Thoracic aorta (tissue), 2 donors: ENCODE data around the gene DUSP1. TPM values are rescaled to one million over a fixed set of nuclear protein-coding genes. Genes with fewer than 3 reads are reported as not detected.

Experiments used
- ATAC-seq: fragments of 150-250 bp; one replicate; pipeline ENCODE4 v1.8.0; 2017; ENCODE audit warnings: low read depth; ENCODE audit not compliant: insufficient number of reproducible peaks, low FRiP score
- DNase-seq: peaks from one replicate; pipeline ENCODE4 v3.0.0-alpha.2; 2020; ENCODE audit warnings: low spot score
- H3K27ac ChIP-seq, 2 donors: fragments of 200-600 bp; sonication (generic); 1 replicate in 1 of 2; 2 replicates in 1 of 2; pipeline ENCODE4 v1.5.1; 2016; ENCODE audit warnings: mild to moderate bottlenecking in 2 of 2, moderate library complexity in 2 of 2
- H3K27me3 ChIP-seq: fragments of 200-600 bp; sonication (generic); replicated peaks from 2 replicates; pipeline ENCODE4 v1.6.0; 2016; ENCODE audit warnings: mild to moderate bottlenecking; ENCODE audit not compliant: insufficient read depth
- H3K36me3 ChIP-seq: fragments of 200-600 bp; sonication (generic); one replicate; pipeline ENCODE4 v1.5.1; 2016
- H3K4me1 ChIP-seq, 2 donors: fragments of 200-600 bp; sonication (generic); 1 replicate in 1 of 2; 2 replicates in 1 of 2; pipeline versions ENCODE4 v1.5.1 to v1.6.0; 2016; ENCODE audit warnings: low read depth in 2 of 2, mild to moderate bottlenecking in 1 of 2; ENCODE audit not compliant: control insufficient read depth in 1 of 2
- H3K4me3 ChIP-seq: fragments of 200-600 bp; sonication (generic); 2 replicates; pipeline ENCODE4 v1.5.1; 2016; ENCODE audit warnings: mild to moderate bottlenecking
- H3K9me3 ChIP-seq: fragments of 200-600 bp; sonication (generic); 2 replicates; pipeline ENCODE4 v1.5.1; 2016
- total RNA-seq, 2 donors: library from RNA; depleted of rRNA; stranded (reverse); fragments of >200 nt; gene quantifications; one replicate each; pipeline versions ENCODE4 v1.1.0 to v1.2.3, GENCODE V29; 2016
- TF ChIP-seq, protein P1 (sequence below): fragments of 200-600 bp; sonication (generic); IDR thresholded peaks from one replicate; pipeline ENCODE4 v1.5.1; 2019; ENCODE audit warnings: antibody characterized with exemption

Gene DUSP1
- total RNA-seq, 2 donors from 2014 or later, result 813 to 3,699 TPM

DNA sequence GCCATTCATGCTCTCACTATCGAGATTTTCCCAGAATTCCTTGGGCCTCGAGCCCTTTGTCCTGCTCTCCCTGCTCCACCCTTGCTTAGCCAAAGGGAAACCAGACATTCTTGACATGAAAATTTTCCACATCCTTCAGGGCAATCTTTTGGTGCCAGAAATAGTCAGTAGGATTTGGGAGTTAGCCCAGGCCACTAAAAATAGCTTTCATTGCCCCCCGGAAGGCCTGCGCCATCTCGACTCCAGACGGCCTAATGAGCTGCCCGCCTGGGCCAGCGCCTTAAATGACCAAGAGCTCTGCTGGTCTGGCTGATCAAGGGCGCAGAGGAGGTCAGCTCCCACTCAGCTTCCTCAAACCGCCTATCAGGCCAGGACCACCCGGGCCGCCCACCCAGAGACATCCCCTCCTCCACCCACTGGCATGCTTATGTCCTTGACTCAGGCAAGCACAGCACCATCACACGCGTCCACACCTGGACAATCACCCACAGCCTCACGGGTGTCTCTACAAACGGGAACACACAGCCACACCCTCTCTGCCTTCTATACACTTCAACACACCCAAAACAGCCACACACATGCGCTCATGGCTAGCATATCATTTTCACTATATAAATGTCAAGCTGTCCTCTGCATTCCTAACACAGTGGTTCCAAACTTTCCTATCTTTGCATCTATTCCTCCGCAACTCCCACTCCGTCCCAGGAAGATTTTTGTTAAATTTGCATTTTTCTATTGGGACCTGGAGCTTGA, 20.9 kb downstream of the DUSP1 start:
- TF ChIP-seq, protein P1, sequence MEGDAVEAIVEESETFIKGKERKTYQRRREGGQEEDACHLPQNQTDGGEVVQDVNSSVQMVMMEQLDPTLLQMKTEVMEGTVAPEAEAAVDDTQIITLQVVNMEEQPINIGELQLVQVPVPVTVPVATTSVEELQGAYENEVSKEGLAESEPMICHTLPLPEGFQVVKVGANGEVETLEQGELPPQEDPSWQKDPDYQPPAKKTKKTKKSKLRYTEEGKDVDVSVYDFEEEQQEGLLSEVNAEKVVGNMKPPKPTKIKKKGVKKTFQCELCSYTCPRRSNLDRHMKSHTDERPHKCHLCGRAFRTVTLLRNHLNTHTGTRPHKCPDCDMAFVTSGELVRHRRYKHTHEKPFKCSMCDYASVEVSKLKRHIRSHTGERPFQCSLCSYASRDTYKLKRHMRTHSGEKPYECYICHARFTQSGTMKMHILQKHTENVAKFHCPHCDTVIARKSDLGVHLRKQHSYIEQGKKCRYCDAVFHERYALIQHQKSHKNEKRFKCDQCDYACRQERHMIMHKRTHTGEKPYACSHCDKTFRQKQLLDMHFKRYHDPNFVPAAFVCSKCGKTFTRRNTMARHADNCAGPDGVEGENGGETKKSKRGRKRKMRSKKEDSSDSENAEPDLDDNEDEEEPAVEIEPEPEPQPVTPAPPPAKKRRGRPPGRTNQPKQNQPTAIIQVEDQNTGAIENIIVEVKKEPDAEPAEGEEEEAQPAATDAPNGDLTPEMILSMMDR, result no peak
- Histone ChIP-seq H3K4me1 (peaks cover 23 to 61% of the 10 kb centered on the region in 2 donors), H3K4me3 (peak overlapping the region; percentile 10), H3K27me3 (no peaks in the 10 kb centered on the region), H3K27ac (peak overlapping the region; percentile 98 to 99), H3K36me3 (no peaks in the 10 kb centered on the region), H3K9me3 (no peaks in the 10 kb centered on the region)
- DNase-seq (no peak), ATAC-seq (peak; percentile 75)

DNA sequence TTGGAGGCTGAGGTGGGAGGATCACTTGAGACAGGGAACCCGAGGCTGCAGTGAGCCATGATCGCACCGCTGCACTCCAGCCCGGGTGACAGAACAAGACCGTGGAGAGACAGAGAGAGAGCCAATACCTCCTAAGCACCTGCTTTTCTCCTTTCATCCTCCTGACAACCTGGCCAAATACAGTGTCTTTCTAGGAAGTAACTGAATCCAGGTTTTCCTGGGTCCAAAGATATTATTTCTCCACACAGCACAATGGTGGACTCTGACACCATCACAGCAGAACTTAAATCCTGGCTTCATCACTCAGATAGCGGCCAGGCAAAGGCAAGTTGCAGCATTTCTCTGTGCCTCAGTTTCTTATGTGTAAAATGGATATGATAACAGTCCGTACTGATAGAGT, 21.9 kb downstream of the DUSP1 start:
- peak overlapping the region; percentile 98 to 99 for H3K27ac ChIP-seq
- no peak for ATAC-seq
- peak overlapping the region; percentile 19 for H3K4me3 ChIP-seq
- H3K4me1 ChIP-seq, result peaks cover 23 to 66% of the 10 kb centered on the region in 2 donors
- no peaks in the 10 kb centered on the region for H3K9me3 ChIP-seq
- no peak for DNase-seq
- TF ChIP-seq, protein P1, result no peak
- no peaks in the 10 kb centered on the region for H3K27me3 ChIP-seq
- no peaks in the 10 kb centered on the region for H3K36me3 ChIP-seq

DNA sequence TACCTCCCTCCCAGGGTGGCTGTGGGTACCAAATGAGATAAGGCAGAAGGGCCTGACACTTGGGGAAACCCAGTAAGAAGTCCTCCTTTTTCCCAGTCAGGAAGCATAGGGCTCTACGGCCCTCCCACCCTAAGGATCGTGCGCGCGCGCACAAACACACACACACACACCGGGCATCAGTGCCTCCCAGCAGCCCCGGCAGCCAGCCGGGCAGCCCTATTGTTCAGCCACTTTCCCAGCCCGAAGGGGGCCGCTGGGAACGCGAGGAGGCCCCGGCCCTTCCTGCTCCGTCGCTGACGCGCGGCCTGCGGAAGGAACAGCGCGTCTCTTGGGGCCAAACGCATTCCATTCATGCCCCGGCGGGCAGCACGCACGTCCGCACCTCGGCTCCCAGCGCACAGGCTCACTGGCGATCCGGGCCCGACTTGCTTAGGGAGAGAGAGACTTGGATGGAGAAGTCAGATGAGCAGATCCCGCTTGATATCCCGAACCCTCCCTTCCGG, 22.6 kb downstream of the DUSP1 start:
- TF ChIP-seq, protein P1, result no peak
- no peaks in the 10 kb centered on the region for H3K36me3 ChIP-seq
- H3K4me3 ChIP-seq, result peak overlapping the region; percentile 30
- no peaks in the 10 kb centered on the region for H3K9me3 ChIP-seq
- H3K27me3 ChIP-seq, result no peaks in the 10 kb centered on the region
- ATAC-seq (peak; percentile 78), DNase-seq (peak; percentile 58)
- H3K27ac ChIP-seq, result peak overlapping the region; percentile 98 to 99
- peaks cover 23 to 69% of the 10 kb centered on the region in 2 donors for H3K4me1 ChIP-seq

DNA sequence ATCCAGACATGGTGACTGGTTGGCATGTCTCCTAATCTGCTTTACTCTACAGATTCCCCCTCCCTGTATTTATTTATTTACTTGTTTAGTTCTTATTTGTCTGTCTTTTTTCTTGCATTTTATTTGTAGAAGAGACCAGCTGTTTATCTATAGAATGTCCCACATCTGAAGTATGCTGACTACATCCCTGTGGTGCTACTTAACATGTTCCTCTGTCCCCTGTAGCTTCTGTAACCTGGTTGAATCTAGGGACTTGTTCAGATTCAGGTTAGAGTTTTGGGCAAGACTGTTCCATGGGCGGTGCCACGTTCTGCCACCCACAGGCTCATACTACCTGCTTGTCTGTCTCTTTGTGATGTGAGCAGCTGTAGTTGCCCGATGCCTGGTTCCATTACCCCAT, 23.5 kb downstream of the DUSP1 start:
- DNase-seq, result no peak
- no peaks in the 10 kb centered on the region for H3K9me3 ChIP-seq
- H3K4me3 ChIP-seq, result no peak overlapping the region
- no peaks in the 10 kb centered on the region for H3K36me3 ChIP-seq
- H3K4me1 ChIP-seq, result peaks cover 23 to 71% of the 10 kb centered on the region in 2 donors
- H3K27ac ChIP-seq, result peak overlapping the region; percentile 98 to 99
- no peaks in the 10 kb centered on the region for H3K27me3 ChIP-seq
- TF ChIP-seq, protein P1, result no peak
- ATAC-seq, result no peak

DNA sequence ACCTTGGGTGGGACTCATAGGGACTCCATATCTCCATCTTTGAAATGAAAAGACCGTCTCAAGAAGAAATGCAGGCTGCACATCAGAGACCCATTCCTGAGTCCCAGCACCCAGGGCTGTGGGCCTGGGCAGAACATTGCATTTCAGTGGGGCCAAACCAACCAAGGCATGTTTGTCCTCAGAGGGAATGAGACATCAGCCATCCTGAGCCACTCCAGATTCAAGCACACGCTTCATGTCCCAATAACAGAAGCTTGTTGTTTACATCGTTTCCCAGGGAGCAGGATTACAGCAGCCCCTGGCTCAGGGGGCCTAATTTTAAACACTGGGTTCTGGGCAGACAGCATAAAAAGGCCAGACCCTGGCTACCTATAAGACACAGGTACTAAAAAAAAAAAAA, 24.3 kb downstream of the DUSP1 start:
- Histone ChIP-seq H3K36me3 (no peaks in the 10 kb centered on the region), H3K4me1 (peaks cover 23 to 71% of the 10 kb centered on the region in 2 donors), H3K27ac (peak overlapping the region; percentile 98 to 99), H3K9me3 (no peaks in the 10 kb centered on the region), H3K4me3 (no peak overlapping the region), H3K27me3 (no peaks in the 10 kb centered on the region)
- TF ChIP-seq, protein P1, result no peak
- DNase-seq (no peak), ATAC-seq (no peak)
